ENCODE measurements around the gene AMPD3.

DNA sequence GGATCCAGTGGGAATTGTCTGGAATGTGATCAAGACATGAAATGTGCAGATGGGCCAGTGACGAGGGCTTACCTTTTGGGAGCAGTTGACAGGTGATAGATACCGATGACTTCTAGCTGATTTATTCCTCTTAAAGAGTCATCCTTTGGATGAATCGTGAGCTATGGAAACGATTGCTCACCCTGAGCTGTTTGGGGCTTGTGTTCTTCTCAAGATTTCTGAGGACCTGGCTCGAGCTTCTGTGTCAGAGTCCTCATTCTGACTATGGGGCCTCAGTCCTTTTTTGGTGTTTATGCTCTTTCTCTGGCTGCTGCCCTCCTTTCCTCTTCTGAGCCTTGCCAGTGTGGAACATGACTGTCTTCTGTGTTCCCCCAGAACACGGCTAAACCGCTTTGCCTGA is 11.9 kb upstream of the AMPD3 start:
- TF ChIP-seq GATA2 (IDR thresholded peaks at IDR 0.05; ENCODE audit: low read depth, low read length), result no peak
- TF ChIP-seq GATA3 (IDR thresholded peaks at IDR 0.05; ENCODE audit: low read depth, low read length), result no peak

All from SH-SY5Y (cell line).